Lower leg skin (tissue), 3 donors: ENCODE results near the gene LAIR2.

ENCODE experiments used
- POLR2A ChIP-seq, 2 donors: fragments of 450-650 bp; IDR thresholded peaks; one replicate each; pipeline ENCODE4 v1.6.1; 2016 to 2017; ENCODE audit warnings: antibody characterized with exemption in 2 of 2, mild to moderate bottlenecking in 1 of 2, moderate library complexity in 1 of 2
- TF ChIP-seq, protein P1 (sequence below), 3 donors: fragments of 450-650 bp; IDR thresholded peaks; one replicate each; pipeline ENCODE4 v1.5.1; 2016; ENCODE audit warnings: antibody characterized with exemption in 3 of 3, mild to moderate bottlenecking in 3 of 3, moderate library complexity in 2 of 3

DNA sequence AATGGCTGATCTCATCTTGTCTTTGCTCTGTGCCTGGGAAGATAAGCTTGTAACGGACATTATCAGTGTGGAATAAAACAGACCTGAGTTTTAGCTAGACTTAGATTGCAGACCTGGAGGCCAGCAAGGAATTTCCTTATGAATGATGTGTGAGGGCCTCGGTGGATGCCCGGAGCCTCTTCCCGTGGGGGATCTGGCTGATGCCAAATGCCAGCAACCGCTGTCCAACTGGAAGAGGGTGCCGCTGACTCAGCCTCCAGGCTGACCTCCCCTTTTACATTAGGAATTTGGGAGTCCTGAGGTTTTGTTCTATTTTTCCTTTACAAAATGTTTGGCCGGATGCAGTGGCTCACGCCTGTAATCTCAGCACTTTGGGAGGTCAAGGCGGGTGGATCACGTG, 51.4 kb downstream of the LAIR2 start:
- TF ChIP-seq, protein P1, sequence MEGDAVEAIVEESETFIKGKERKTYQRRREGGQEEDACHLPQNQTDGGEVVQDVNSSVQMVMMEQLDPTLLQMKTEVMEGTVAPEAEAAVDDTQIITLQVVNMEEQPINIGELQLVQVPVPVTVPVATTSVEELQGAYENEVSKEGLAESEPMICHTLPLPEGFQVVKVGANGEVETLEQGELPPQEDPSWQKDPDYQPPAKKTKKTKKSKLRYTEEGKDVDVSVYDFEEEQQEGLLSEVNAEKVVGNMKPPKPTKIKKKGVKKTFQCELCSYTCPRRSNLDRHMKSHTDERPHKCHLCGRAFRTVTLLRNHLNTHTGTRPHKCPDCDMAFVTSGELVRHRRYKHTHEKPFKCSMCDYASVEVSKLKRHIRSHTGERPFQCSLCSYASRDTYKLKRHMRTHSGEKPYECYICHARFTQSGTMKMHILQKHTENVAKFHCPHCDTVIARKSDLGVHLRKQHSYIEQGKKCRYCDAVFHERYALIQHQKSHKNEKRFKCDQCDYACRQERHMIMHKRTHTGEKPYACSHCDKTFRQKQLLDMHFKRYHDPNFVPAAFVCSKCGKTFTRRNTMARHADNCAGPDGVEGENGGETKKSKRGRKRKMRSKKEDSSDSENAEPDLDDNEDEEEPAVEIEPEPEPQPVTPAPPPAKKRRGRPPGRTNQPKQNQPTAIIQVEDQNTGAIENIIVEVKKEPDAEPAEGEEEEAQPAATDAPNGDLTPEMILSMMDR (IDR thresholded peaks at IDR 0.05): no peak
- no peak for TF ChIP-seq POLR2A (IDR thresholded peaks at IDR 0.05)
